Umbilical cord (tissue), 2 donors: ENCODE measurements around the gene SVOPL. TPM values are rescaled to one million over a fixed set of nuclear protein-coding genes. Genes with fewer than 3 reads are reported as not detected.

Experiments
- DNase-seq: peaks from one replicate; pipeline ENCODE4 v3.0.0-alpha.2; 2015; ENCODE audit warnings: low spot score
- total RNA-seq: library from RNA; depleted of rRNA; stranded (reverse); fragments of >200 nt; gene quantifications from one replicate; pipeline ENCODE4 v1.2.3, GENCODE V29; 2014; ENCODE audit warnings: low replicate concordance; ENCODE audit not compliant: insufficient read depth

The SVOPL gene
- total RNA-seq, 1 donor from 2014 or later = 2.4 TPM

- no peak for DNase-seq
These were observed 93.7 kb downstream of the SVOPL start for GRCh38 chr7:138607216-138608126.

DNA sequence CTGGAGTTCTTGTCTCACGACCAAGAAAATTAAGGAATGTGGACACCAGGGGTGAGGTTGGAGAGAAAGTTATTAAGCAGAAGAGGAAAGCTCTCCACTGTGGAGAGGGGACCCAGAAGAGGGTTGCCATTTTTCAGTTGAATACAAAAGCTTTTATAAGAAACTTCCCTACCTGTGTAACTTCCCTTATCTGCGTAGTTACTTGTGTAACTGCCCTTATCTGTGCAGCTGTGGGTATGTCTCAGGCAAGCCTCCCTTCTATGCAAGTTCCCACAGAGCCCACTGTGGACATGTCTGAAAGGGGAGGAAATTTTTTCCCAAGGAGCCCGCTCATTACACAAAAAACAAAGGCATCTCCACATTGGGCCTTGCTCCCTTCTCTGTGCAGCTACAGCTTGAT is 94.9 kb downstream of the SVOPL start:
- DNase-seq = no peak

- no peak for DNase-seq
These were observed 97.4 kb downstream of the SVOPL start for GRCh38 chr7:138603549-138604318.

GRCh38 chr7:138602451-138602850 is 98.7 kb downstream of the SVOPL start:
- DNase-seq = no peak

DNA sequence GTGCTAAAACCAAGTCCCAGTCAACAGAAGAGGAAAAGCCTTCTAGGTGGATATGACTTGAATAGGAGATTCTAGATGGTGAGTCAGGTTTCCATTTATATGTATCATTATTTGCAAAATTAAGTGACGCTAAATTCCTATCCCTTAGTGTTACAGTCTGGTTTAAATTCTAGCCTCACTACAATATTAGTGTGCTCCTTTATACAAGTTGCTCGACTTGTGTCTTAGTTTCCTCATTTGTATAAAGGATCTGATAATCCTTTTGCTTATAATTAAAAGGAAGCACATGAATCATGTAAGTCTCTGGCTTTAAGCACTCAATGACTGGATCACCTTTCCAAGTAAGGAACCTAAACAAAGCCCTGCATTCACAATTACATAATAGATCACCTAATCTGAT is 105.7 kb downstream of the SVOPL start:
- no peak for DNase-seq

GRCh38 chr7:138590154-138590553 is 111.0 kb downstream of the SVOPL start:
- DNase-seq = no peak

GRCh38 chr7:138588986-138589385 is 112.2 kb downstream of the SVOPL start:
- DNase-seq = no peak

- no peak for DNase-seq
These were observed 113.7 kb downstream of the SVOPL start for GRCh38 chr7:138587485-138587884.

- no peak for DNase-seq
These were observed 115.7 kb downstream of the SVOPL start for GRCh38 chr7:138585283-138585993.

- DNase-seq = peak; percentile 24
These were observed 116.5 kb downstream of the SVOPL start for GRCh38 chr7:138584696-138585095.

- no peak for DNase-seq
These were observed 116.9 kb downstream of the SVOPL start for GRCh38 chr7:138584283-138584682.

GRCh38 chr7:138581065-138581464 is 120.1 kb downstream of the SVOPL start:
- no peak for DNase-seq

DNA sequence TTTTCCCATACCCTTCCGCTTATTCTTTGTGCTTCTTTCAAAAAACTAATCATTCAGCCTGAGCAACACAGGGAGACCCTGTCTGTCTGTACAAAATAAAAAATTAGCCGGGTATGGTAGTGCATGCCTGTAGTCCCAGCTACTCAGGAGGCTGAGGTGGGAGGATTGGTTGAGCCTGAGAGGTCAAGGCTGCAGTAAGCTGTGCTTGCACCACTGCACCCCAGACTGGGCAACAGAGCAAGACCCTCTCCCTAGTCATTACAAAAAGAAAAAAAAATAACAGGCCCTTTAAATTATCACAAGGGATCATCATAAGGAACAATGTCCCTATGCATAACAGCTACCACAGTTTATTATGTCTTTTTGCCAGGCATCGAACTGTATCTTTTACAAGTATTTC is 121.5 kb downstream of the SVOPL start:
- no peak for DNase-seq

DNA sequence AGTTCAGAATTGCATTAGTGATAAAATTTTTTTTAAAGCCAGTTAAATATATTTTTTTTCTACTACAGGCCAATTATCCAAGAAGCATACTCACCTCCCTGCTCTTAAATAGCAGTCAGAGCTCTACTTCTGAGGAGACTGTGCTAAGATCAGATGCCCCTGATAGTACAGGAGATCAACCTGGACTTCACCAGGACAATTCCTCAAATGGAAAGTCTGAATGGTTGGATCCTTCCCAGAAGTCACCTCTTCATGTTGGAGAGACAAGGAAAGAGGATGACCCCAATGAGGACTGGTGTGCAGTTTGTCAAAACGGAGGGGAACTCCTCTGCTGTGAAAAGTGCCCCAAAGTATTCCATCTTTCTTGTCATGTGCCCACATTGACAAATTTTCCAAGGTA is 122.0 kb downstream of the SVOPL start:
- DNase-seq = no peak

DNA sequence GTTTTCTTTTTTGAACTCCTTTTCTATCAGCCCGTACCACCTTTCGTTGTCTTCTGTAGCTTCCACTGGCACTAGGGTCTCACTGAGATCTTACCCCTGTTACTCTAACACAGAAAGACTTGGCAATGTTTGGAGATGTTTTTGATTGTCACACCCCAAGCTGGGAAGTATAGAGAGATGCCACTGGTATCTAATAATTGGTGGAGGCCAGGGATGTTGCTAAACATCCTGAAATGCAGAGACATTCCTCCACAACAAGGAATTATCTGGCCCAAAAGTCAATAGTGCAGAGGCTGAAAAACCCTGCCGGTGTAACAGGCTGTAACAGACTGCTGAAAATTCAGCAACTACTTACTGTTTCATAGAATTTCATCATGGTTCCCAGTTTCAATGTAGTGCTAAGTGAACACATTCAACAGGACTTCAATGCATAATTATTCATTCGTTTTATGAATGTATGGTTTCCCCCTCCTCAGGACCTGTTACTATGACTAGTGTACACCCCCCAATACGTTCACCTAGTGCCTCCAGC is 125.2 kb downstream of the SVOPL start:
- no peak for DNase-seq

- no peak for DNase-seq
These were observed 127.4 kb downstream of the SVOPL start for GRCh38 chr7:138573741-138574140.

DNA sequence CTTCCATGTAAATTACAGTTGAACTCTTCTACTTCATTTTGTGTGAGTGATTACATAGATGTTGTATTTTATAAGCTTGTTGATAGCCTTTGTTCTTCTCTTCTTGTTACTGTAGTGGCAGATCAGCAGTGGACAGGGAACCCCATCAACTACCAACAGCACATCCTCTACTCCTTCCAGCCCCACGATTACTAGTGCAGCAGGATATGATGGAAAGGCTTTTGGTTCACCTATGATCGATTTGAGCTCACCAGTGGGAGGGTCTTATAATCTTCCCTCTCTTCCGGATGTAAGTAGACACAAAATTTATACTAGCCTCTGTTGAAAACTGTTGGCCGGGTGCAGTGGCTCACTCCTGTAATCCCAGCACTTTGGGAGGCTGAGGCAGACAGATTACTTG is 130.4 kb downstream of the SVOPL start:
- DNase-seq = no peak

DNA sequence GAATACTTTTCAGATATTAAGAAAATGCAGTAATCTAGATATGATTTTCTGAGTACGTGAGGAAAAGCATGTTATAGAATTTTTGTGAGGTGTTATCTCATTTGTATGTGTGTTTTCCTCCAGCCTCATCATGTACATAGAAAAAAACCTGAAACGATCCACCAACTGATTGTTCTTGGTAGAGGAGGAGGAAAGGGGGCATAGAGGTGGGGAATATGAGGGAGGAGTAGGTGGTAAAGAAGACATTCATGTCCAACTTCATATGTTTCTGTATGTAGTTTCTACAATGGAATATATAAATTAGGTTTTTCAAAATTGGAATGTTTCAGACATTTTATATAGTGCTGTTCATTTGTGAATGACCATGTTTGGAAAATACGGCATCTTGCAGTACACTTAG is 131.7 kb downstream of the SVOPL start:
- no peak for DNase-seq

DNA sequence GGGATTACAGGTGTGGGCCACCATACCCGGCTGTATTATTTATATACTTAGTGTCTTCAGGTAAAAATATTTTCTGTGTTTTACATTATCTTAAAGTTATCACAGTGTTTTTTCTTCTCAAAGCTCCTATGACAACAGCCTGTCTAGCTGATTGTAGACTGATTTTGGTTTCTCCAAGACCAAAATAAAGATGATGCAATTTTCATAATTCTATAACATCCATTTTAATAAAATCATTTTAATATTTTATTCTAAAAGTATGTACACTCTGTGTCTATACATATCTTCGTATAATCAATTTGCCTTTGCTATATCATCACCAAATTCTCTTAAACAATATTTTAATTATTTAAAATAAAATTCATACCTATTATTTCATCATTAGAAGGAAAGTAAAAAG is 132.5 kb downstream of the SVOPL start:
- no peak for DNase-seq

GRCh38 chr7:138565451-138566114 is 135.6 kb downstream of the SVOPL start:
- DNase-seq = no peak

GRCh38 chr7:138565071-138565450 is 136.1 kb downstream of the SVOPL start:
- DNase-seq = no peak
